ENCODE measurements around the gene RRP9. TPM values are rescaled to one million over a fixed set of nuclear protein-coding genes. Genes with fewer than 3 reads are reported as not detected.

The RRP9 gene
- total and polyA plus RNA-seq, 10 of the 15 experiments (the other 5 are each of a cell fraction or from before 2014, with no cell fraction given), result 4.7 to 91.5 (median 41.7) TPM

DNA sequence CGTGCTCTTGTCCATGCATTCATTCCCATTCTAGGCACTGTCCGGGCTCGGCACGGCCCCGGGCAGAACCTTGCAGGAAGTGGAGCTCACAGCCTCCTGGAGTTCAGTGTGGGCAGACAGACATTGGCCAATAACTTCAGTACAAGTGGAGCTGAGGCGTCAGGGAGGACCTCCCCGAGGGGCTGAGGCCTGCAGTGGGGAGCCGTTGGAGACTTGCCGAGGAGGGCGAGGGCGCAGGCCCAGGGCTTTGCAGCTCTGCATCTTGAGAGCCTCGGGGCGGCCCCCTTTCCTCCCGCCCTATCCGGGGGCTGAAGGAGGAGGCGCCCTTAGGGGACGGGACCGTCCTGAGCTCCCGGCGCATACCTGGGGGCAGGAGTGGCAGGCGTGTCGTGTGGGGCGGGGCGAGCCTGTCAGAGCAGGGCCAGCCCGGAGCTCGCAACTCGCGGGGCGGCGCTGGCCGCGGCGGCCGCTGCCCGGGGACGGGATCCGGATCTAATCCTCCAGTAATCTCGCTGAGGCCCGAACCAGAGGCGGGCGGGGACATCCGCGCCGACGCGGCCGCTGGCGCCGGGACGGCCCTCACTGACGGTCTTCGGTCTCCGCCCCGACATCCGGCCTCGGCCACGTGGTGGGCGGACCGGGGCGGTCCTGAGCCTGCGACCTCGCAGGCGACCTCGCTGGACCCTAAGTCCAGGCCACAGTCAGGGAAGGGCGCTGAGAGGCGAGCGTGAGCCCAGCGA, 41.3 kb upstream of the RRP9 start, which contains the start of gene ACY1 (continued):
- TF ChIP-seq, protein P1, sequence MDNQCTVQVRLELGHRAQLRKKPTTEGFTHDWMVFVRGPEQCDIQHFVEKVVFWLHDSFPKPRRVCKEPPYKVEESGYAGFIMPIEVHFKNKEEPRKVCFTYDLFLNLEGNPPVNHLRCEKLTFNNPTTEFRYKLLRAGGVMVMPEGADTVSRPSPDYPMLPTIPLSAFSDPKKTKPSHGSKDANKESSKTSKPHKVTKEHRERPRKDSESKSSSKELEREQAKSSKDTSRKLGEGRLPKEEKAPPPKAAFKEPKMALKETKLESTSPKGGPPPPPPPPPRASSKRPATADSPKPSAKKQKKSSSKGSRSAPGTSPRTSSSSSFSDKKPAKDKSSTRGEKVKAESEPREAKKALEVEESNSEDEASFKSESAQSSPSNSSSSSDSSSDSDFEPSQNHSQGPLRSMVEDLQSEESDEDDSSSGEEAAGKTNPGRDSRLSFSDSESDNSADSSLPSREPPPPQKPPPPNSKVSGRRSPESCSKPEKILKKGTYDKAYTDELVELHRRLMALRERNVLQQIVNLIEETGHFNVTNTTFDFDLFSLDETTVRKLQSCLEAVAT (IDR thresholded peaks at IDR 0.05), result no peak
- TF ChIP-seq BMI1 (IDR thresholded peaks at IDR 0.05; ENCODE audit: borderline replicate concordance) (no peak), CHD2 (IDR thresholded peaks at IDR 0.05; ENCODE audit: borderline replicate concordance, low read depth, low read length) (no peak), POLR2AphosphoS5 (IDR thresholded peaks at IDR 0.05; ENCODE audit: low read length) (peak; percentile 71), ZNF207 (IDR thresholded peaks at IDR 0.05; ENCODE audit: borderline replicate concordance) (0 out of 2 replicates have a peak, but pooled peaks have one; percentile 33), PML (IDR thresholded peaks at IDR 0.05; ENCODE audit: low read length) (peak; percentile 6; the same call in 1 of the 2 replicates), POU2F2 (IDR thresholded peaks at IDR 0.05; ENCODE audit: borderline replicate concordance, low read depth, low read length) (0 out of 3 replicates have a peak, but pooled peaks have one; percentile 6), GATAD2B (conservative IDR thresholded peaks at IDR 0.05; ENCODE audit: low read depth) (peak; percentile 72), MYB (IDR thresholded peaks at IDR 0.05; ENCODE audit: borderline replicate concordance, low read depth, low read length) (no peak)
- TF ChIP-seq, protein P2, sequence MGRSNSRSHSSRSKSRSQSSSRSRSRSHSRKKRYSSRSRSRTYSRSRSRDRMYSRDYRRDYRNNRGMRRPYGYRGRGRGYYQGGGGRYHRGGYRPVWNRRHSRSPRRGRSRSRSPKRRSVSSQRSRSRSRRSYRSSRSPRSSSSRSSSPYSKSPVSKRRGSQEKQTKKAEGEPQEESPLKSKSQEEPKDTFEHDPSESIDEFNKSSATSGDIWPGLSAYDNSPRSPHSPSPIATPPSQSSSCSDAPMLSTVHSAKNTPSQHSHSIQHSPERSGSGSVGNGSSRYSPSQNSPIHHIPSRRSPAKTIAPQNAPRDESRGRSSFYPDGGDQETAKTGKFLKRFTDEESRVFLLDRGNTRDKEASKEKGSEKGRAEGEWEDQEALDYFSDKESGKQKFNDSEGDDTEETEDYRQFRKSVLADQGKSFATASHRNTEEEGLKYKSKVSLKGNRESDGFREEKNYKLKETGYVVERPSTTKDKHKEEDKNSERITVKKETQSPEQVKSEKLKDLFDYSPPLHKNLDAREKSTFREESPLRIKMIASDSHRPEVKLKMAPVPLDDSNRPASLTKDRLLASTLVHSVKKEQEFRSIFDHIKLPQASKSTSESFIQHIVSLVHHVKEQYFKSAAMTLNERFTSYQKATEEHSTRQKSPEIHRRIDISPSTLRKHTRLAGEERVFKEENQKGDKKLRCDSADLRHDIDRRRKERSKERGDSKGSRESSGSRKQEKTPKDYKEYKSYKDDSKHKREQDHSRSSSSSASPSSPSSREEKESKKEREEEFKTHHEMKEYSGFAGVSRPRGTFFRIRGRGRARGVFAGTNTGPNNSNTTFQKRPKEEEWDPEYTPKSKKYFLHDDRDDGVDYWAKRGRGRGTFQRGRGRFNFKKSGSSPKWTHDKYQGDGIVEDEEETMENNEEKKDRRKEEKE (IDR thresholded peaks at IDR 0.05), result no peak
- TF ChIP-seq, protein P3, sequence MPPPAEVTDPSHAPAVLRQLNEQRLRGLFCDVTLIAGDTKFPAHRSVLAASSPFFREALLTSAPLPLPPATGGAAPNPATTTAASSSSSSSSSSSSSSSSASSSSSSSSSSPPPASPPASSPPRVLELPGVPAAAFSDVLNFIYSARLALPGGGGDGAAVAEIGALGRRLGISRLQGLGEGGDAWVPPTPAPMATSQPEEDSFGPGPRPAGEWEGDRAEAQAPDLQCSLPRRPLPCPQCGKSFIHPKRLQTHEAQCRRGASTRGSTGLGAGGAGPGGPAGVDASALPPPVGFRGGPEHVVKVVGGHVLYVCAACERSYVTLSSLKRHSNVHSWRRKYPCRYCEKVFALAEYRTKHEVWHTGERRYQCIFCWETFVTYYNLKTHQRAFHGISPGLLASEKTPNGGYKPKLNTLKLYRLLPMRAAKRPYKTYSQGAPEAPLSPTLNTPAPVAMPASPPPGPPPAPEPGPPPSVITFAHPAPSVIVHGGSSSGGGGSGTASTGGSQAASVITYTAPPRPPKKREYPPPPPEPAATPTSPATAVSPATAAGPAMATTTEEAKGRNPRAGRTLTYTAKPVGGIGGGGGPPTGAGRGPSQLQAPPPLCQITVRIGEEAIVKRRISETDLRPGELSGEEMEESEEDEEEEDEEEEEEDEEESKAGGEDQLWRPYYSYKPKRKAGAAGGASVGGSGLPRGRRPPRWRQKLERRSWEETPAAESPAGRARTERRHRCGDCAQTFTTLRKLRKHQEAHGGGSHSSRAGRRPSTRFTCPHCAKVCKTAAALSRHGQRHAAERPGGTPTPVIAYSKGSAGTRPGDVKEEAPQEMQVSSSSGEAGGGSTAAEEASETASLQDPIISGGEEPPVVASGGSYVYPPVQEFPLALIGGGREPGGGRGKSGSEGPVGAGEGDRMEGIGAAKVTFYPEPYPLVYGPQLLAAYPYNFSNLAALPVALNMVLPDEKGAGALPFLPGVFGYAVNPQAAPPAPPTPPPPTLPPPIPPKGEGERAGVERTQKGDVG (CRISPR knock-in tag; IDR thresholded peaks at IDR 0.05), result no peak
- TF ChIP-seq, protein P4, sequence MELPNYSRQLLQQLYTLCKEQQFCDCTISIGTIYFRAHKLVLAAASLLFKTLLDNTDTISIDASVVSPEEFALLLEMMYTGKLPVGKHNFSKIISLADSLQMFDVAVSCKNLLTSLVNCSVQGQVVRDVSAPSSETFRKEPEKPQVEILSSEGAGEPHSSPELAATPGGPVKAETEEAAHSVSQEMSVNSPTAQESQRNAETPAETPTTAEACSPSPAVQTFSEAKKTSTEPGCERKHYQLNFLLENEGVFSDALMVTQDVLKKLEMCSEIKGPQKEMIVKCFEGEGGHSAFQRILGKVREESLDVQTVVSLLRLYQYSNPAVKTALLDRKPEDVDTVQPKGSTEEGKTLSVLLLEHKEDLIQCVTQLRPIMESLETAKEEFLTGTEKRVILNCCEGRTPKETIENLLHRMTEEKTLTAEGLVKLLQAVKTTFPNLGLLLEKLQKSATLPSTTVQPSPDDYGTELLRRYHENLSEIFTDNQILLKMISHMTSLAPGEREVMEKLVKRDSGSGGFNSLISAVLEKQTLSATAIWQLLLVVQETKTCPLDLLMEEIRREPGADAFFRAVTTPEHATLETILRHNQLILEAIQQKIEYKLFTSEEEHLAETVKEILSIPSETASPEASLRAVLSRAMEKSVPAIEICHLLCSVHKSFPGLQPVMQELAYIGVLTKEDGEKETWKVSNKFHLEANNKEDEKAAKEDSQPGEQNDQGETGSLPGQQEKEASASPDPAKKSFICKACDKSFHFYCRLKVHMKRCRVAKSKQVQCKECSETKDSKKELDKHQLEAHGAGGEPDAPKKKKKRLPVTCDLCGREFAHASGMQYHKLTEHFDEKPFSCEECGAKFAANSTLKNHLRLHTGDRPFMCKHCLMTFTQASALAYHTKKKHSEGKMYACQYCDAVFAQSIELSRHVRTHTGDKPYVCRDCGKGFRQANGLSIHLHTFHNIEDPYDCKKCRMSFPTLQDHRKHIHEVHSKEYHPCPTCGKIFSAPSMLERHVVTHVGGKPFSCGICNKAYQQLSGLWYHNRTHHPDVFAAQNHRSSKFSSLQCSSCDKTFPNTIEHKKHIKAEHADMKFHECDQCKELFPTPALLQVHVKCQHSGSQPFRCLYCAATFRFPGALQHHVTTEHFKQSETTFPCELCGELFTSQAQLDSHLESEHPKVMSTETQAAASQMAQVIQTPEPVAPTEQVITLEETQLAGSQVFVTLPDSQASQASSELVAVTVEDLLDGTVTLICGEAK (IDR thresholded peaks at IDR 0.05; ENCODE audit: borderline replicate concordance), result peak; percentile 35; the same call in 1 of the 2 replicates
- TF ChIP-seq, protein P5, sequence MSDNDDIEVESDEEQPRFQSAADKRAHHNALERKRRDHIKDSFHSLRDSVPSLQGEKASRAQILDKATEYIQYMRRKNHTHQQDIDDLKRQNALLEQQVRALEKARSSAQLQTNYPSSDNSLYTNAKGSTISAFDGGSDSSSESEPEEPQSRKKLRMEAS (IDR thresholded peaks at IDR 0.05; ENCODE audit: low read depth, low read length), result peak; percentile 90
- TF ChIP-seq, protein P6, sequence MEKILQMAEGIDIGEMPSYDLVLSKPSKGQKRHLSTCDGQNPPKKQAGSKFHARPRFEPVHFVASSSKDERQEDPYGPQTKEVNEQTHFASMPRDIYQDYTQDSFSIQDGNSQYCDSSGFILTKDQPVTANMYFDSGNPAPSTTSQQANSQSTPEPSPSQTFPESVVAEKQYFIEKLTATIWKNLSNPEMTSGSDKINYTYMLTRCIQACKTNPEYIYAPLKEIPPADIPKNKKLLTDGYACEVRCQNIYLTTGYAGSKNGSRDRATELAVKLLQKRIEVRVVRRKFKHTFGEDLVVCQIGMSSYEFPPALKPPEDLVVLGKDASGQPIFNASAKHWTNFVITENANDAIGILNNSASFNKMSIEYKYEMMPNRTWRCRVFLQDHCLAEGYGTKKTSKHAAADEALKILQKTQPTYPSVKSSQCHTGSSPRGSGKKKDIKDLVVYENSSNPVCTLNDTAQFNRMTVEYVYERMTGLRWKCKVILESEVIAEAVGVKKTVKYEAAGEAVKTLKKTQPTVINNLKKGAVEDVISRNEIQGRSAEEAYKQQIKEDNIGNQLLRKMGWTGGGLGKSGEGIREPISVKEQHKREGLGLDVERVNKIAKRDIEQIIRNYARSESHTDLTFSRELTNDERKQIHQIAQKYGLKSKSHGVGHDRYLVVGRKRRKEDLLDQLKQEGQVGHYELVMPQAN (conservative IDR thresholded peaks at IDR 0.05), result peak; percentile 35; the same call in 1 of the 2 replicates
